Measurements from ENCODE around the gene OR2T35. TPM values are rescaled to one million over a fixed set of nuclear protein-coding genes. Genes with fewer than 3 reads are reported as not detected.

OR2T35 gene
- total and polyA plus RNA-seq, 2 donors (not counting 3 experiments of a cell fraction or from before 2014, with no cell fraction given), result not detected

GRCh38 chr1:248593226-248593625, 51.9 kb downstream of the OR2T35 start:
- H4K20me1 ChIP-seq (replicated peaks; ENCODE audit: control insufficient read depth, extremely low read depth, insufficient read depth, low read length), result no peaks in the 10 kb centered on the region
- dilution Hi-C loops (cut with MboI; ENCODE audit: extremely low pct_ligation_motif_present, low sequenced_read_pairs), result no loop called here
- ChIA-PET CTCF (no interaction called here), POLR2A (no interaction called here)
- no peak overlapping the region for H3K9ac ChIP-seq (replicated peaks; ENCODE audit: extremely low read depth, insufficient read depth, low read length)
- no TSS peak for BruUV-seq (replicated peaks)
- H3K9me1 ChIP-seq (replicated peaks; ENCODE audit: control insufficient read depth, extremely low read depth, insufficient read depth, low read length), result no peaks in the 10 kb centered on the region
- no peaks in the 10 kb centered on the region for H3K79me2 ChIP-seq (ENCODE audit: control insufficient read depth, insufficient read depth, low read length)
- intact Hi-C loops (cut with micrococcal nuclease), result no loop called here
- H3K9me3 ChIP-seq (replicated peaks; ENCODE audit: control insufficient read depth, insufficient read depth, low read length), result no peaks in the 10 kb centered on the region
- H3K4me1 ChIP-seq (ENCODE audit: control insufficient read depth, extremely low read depth, insufficient read depth, low read length), result no peaks in the 10 kb centered on the region
- no peak overlapping the region for H3K4me2 ChIP-seq (ENCODE audit: insufficient read depth, low read length)
- no peaks in the 10 kb centered on the region for H3K36me3 ChIP-seq (ENCODE audit: control insufficient read depth in 2 of 2, extremely low read depth in 1 of 2, insufficient read depth in 2 of 2, low read length in 2 of 2)
- DNase-seq (ENCODE audit: low read depth, low spot score) (no peak), FAIRE-seq (no peak)
- H3K27ac ChIP-seq (ENCODE audit: insufficient read depth, low read depth, low read length), result no peak overlapping the region
- no peaks in the 10 kb centered on the region for H3K27me3 ChIP-seq (ENCODE audit: control insufficient read depth in 2 of 2, insufficient read depth in 2 of 2, low read length in 2 of 2)
- no peak for TF ChIP-seq MYC (IDR thresholded peaks at IDR 0.05; ENCODE audit: low read depth, low read length)
- no peak for TF ChIP-seq MAX (IDR thresholded peaks at IDR 0.05; ENCODE audit: insufficient read depth, insufficient read length)
- TF ChIP-seq FOS (IDR thresholded peaks at IDR 0.05; ENCODE audit: borderline replicate concordance, insufficient read depth, low read length), result no peak
- TF ChIP-seq POLR2A (IDR thresholded peaks at IDR 0.05; ENCODE audit: low read depth, low read length), result no peak
- TF ChIP-seq JUN (IDR thresholded peaks at IDR 0.05; ENCODE audit: borderline replicate concordance, insufficient read depth, insufficient read length, low read depth), result no peak
- TF ChIP-seq POLR2AphosphoS5 (IDR thresholded peaks at IDR 0.05; ENCODE audit: insufficient read depth, low read depth, low read length), result no peak
- no peak for TF ChIP-seq CTCF (IDR thresholded peaks at IDR 0.05; ENCODE audit: extremely low read depth in 1 of 2, insufficient read depth in 1 of 2, low read depth in 1 of 2, low read length in 2 of 2)
- TF ChIP-seq GATA2 (IDR thresholded peaks at IDR 0.05; ENCODE audit: insufficient read depth, insufficient read length, low read depth, low read length), result no peak
- TF ChIP-seq EZH2 (IDR thresholded peaks at IDR 0.05; ENCODE audit: borderline replicate concordance, low read depth, low read length, severe bottlenecking), result no peak
- no peak overlapping the region for H2AFZ ChIP-seq (ENCODE audit: low read depth, low read length)
- H3K4me3 ChIP-seq (replicated peaks in 1 of 3; ENCODE audit: insufficient read depth in 1 of 3, low read depth in 1 of 3, low read length in 3 of 3), result no peak overlapping the region
